Testis (tissue), 2 donors: ENCODE data around the gene B4GALNT1.

Experiments
- CTCF ChIP-seq, 3 experiments: fragments of 450-650 bp in 2 of 3; fragments of 200-600 bp in 1 of 3; sonication (generic) in 1 of 3; IDR thresholded peaks; one replicate each; pipeline ENCODE4 v1.5.1; 2016 to 2019; ENCODE audit warnings: antibody characterized with exemption in 3 of 3, mild to moderate bottlenecking in 2 of 3, moderate library complexity in 1 of 3
- POLR2A ChIP-seq: fragments of 450-650 bp; IDR thresholded peaks from one replicate; pipeline ENCODE4 v1.6.1; 2017; ENCODE audit warnings: antibody characterized with exemption, mild to moderate bottlenecking, moderate library complexity

GRCh38 chr12:57612711-57613426 lies 20.1 kb downstream of the B4GALNT1 start:
- TF ChIP-seq CTCF (IDR thresholded peaks at IDR 0.05) (no peak), POLR2A (no peak)
